Choroid plexus epithelial cell (primary cell): ENCODE measurements around the gene SPATA2L.
"Not testable (repeated sequence)": the region's sequence is repeated elsewhere in the genome, so short reads cannot be mapped to it uniquely, and the experiment has no call there.

Source experiments
- DNase-seq: peaks from one replicate; pipeline ENCODE4 v3.0.0-alpha.2; 2010; ENCODE audit warnings: low read depth
- H3K4me3 ChIP-seq: 2 replicates; pipeline ENCODE4 v1.5.1; 2011; ENCODE audit warnings: low read depth, mild to moderate bottlenecking, control low read depth, low read length, moderate library complexity
- CTCF ChIP-seq: conservative IDR thresholded peaks from 2 replicates; pipeline ENCODE4 v1.5.1; 2011; ENCODE audit warnings: low read depth, mild to moderate bottlenecking, control low read depth, inconsistent platforms, low read length, moderate library complexity

The SPATA2L gene

DNA sequence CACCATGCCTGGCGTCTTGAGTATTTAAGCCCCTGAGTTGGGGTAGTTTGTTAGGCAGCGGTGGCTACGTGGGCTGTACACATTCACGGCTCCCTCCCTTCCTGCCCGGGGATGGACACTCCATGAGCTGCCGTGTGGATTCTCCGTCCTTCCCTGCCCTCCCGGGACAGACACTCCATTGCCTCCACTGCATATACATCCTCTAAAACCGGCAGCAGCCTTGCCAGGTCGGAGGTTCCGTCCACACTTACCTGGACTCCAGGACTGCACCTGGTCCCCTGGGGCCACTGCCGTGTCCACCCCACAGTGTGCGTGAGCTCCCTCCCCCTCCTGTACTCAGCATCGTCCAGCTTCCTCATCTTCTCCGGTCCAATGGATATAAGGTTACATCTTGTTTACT, 3.5 kb upstream of the SPATA2L start:
- H3K4me3 ChIP-seq = no peak overlapping the region
- TF ChIP-seq CTCF = no peak
- DNase-seq = no peak

- DNase-seq = no peak
- H3K4me3 ChIP-seq = no peak overlapping the region
- TF ChIP-seq CTCF = peak; percentile 22
Measured at GRCh38 chr16:89704281-89704680, 2.8 kb upstream of the SPATA2L start.

- H3K4me3 ChIP-seq = peak overlapping the region; percentile 82
- no peak for TF ChIP-seq CTCF
- peak; percentile 61 for DNase-seq
Measured at GRCh38 chr16:89700649-89701424, 668 bp downstream of the SPATA2L start.

GRCh38 chr16:89700100-89700648, 1.3 kb downstream of the SPATA2L start:
- peak; percentile 99 for DNase-seq
- peak; percentile 73 for TF ChIP-seq CTCF
- H3K4me3 ChIP-seq = peak overlapping the region; percentile 82

DNA sequence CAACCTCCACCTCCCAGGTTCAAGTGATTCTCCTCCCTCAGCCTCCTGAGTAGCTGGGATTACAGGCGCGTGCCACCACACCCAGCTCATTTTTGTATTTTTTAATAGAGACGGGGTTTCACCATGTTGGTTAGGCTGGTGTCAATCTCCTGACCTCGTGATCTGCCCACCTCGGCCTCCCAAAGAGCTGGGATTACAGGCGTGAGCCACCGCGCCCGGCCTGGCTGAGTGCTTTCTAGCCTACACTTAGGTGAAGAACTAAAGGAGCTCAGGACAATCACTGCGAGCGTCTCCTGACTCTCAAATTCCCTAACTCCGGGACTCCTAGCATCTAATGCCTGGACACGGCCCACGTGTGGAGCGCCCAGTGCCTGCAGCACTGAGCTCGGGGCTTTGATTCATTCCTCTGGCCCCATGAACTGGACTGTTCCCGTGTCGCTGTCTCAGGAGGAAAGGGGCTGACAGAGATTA, 1.8 kb downstream of the SPATA2L start:
- H3K4me3 ChIP-seq = peak overlapping the region; percentile 33
- not testable (repeated sequence) for DNase-seq

DNA sequence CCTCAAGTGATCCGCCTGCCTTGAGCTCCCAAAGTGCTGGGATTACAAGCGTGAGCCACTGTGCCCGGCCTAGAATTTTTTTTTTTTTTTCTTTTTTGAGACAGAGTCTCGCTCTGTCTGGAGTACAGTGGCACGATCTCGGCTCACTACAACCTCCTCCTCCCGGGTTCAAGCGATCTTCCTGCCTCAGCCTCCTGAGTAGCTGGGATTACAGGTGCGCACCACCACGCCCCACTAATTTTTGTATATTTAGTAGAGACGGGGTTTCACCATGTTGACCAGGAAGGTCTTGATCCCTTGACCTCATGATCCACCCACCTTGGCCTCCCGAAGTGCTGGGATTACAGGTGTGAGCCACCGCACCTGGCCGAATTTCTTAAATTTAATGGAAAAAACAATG, 2.8 kb downstream of the SPATA2L start:
- H3K4me3 ChIP-seq, DNase-seq: not testable (repeated sequence)

DNA sequence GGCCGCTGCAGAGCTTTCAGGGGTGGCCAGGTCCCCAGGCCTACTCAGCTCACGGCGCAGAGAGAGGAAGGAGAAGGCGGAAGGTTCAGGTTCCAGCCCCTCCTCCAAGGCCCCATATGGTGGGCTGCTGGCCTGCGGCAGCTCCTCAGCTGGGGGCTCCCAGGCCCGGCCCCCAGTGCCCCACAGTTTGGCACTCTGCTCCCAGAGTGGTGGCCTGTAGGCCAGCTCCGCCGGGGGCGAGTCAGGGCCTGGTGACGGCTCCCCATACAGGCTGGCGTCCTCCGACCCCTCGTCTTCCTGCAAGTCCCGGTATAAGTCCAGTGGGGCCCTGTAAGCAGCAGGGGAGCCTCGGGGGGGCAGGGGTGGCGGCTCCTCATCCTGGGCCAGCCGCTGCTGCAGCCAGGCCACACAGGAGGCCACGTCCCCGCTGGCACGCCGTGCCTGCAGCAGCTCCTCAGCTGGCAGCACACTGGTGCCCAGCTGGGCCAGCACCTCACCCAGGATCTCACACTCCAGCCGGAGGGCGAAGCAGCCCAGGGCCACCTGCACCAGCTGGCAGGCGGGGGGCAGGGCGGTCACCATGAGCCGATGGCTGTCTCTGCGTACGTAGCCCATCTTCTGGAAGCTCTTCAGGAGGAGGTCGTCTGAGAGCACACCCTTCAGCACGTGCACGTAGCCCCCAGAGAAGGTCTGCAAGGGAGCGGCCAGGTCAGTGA, 3.7 kb downstream of the SPATA2L start:
- no peak overlapping the region for H3K4me3 ChIP-seq
- no peak for TF ChIP-seq CTCF
- no peak for DNase-seq
